Measurements from ENCODE around the gene RAB4A. TPM values are rescaled to one million over a fixed set of nuclear protein-coding genes. Genes with fewer than 3 reads are reported as not detected.
A peak's percentile ranks its signal among the peaks of the same experiment; 100 is the strongest.

The RAB4A gene
- total RNA-seq, 4 donors from 2014 or later, result 24.1 to 50.7 (median 43.0) TPM

- 53 to 71% methylated on average over 1 to 2 of the region's 2 CpGs for WGBS, 2 donors
- intact Hi-C loops (cut with DNase I), result loop anchor here (5.0 kb wide), 1 partner anchor 74 kb away; the partner anchor contains the start of gene CCSAP
- no peak for DNase-seq
- peak overlapping the region; percentile 69 to 93 (median 86) for H3K27ac ChIP-seq
- TF ChIP-seq POLR2A (IDR thresholded peaks at IDR 0.05) (no peak), CTCF (IDR thresholded peaks at IDR 0.05) (no peak)
- no peaks in the 10 kb centered on the region for H3K9me3 ChIP-seq
- no peaks in the 10 kb centered on the region for H3K27me3 ChIP-seq
- no peak overlapping the region for H3K4me3 ChIP-seq
- peaks cover 25 to 58% (median 27%) of the 10 kb centered on the region in 3 donors for H3K4me1 ChIP-seq
- H3K36me3 ChIP-seq, result no peaks in the 10 kb centered on the region
These were observed 2.4 kb upstream of the RAB4A start for GRCh38 chr1:229268505-229268904.

DNA sequence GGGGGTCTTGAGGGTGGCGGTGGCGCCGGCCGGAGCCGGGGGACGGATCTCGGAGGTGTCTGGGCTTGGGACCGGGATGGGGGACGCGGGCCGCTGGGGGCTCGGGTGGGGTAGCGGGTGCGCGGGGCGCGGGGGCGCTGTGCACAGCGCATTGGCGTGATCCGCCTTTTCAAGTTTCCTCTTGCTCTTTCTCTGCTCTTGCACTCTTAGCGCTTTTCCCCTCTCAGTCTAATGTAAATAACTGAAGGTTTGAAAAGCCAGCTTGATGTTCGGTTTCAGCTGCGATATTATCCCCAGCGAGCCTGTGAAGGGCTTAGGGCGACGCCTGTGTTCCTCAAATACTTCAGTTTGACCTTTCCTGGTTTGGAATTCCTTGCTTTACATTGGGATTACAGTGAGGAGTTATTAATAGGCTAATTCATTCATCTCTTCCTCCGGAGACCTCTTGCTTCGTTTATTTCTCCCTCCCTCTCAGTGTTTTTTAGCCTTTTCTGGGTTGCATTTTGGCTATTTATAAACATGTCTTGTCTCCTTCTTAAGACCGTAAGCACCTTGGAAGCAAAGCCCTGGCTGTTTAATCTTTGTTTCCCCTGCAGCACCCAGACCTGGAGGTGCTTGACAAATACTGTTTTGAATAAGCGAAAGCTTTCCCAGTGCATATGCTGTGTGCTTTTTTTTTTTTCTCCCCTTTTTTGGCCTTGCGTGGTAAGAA is 693 bp downstream of the RAB4A start:
- Histone ChIP-seq H3K4me3 (peak overlapping the region; percentile 72 to 94 (median 92)), H3K27ac (peak overlapping the region; percentile 78 to 94 (median 93)), H3K36me3 (no peaks in the 10 kb centered on the region), H3K9me3 (no peaks in the 10 kb centered on the region), H3K27me3 (no peaks in the 10 kb centered on the region), H3K4me1 (peaks cover 25 to 71% (median 30%) of the 10 kb centered on the region in 3 donors)
- DNase-seq, result no peak
- no peak for TF ChIP-seq POLR2A (IDR thresholded peaks at IDR 0.05)
- TF ChIP-seq CTCF (IDR thresholded peaks at IDR 0.05), result no peak
- 0% methylated on average over 12 to 18 of the region's 32 CpGs for WGBS, 2 donors
- intact Hi-C loops (cut with DNase I), result no loop called here

GRCh38 chr1:229272164-229273158 is 1.6 kb downstream of the RAB4A start:
- peak overlapping the region; percentile 11 to 93 (median 86) for H3K27ac ChIP-seq
- peaks cover 25 to 68% (median 30%) of the 10 kb centered on the region in 3 donors for H3K4me1 ChIP-seq
- no peak for DNase-seq
- intact Hi-C loops (cut with DNase I), result no loop called here
- TF ChIP-seq POLR2A (IDR thresholded peaks at IDR 0.05) (no peak), CTCF (IDR thresholded peaks at IDR 0.05) (no peak)
- H3K4me3 ChIP-seq, result peak overlapping the region; percentile 72 to 94 (median 92)
- H3K27me3 ChIP-seq, result no peaks in the 10 kb centered on the region
- H3K9me3 ChIP-seq, result no peaks in the 10 kb centered on the region
- peaks cover 0 to 3% (median 0%) of the 10 kb centered on the region in 3 donors for H3K36me3 ChIP-seq
- 31 to 37% methylated on average over 11 of the region's 11 CpGs for WGBS, 2 donors

DNA sequence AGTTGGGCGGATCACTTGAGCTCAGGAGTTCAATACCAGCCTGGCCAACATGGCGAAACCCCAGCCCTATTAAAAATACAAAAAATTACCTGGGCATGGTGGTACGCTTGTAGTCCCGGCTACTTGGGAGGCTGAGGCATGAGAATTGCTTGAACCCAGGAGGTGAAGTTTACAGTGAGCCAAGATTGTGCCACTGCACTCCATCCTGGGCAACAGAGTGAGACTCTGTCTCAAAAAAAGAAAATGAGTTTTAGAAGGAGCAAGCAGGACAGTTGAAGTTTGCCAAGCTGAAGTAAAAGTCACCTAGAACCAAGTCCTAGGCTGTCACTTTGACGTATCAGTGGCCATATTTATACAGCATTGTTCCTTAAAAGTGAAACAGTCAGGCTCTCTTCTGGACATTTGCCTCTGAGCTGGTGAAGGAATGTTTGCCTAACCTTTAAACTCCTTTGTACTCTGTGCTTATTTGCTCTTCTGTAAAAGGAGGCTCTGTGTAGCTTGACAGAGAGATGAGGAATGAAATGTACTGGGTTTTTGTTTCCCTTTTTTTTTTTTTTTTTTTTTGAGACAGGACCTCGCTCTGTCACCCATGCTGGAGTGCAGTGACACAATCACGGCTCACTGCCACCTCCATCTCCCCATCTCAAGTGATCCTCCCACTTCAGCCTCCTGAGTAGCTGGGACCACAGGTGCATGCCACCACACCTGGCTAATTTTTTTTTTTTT is 2.8 kb downstream of the RAB4A start:
- intact Hi-C loops (cut with DNase I), result no loop called here
- 74 to 84% methylated on average over 7 of the region's 7 CpGs for WGBS, 2 donors
- Histone ChIP-seq H3K27ac (peak overlapping the region in 3 of 4 donors; percentile 12 to 58 (median 53)), H3K27me3 (no peaks in the 10 kb centered on the region), H3K4me1 (peaks cover 23 to 56% (median 30%) of the 10 kb centered on the region in 3 donors), H3K36me3 (peaks cover 0 to 11% (median 0%) of the 10 kb centered on the region in 3 donors), H3K4me3 (no peak overlapping the region), H3K9me3 (no peaks in the 10 kb centered on the region)
- TF ChIP-seq POLR2A (IDR thresholded peaks at IDR 0.05), result no peak
- no peak for TF ChIP-seq CTCF (IDR thresholded peaks at IDR 0.05)
- DNase-seq, result no peak

All from esophagus squamous epithelium (tissue), 5 donors.